Smooth muscle cell of the brain vasculature (primary cell): ENCODE measurements around the gene RLBP1.

Experiments used
- DNase-seq: peaks from one replicate; pipeline ENCODE4 v3.0.0-alpha.2; 2012; ENCODE audit warnings: low read depth, low spot score

The RLBP1 gene

DNA sequence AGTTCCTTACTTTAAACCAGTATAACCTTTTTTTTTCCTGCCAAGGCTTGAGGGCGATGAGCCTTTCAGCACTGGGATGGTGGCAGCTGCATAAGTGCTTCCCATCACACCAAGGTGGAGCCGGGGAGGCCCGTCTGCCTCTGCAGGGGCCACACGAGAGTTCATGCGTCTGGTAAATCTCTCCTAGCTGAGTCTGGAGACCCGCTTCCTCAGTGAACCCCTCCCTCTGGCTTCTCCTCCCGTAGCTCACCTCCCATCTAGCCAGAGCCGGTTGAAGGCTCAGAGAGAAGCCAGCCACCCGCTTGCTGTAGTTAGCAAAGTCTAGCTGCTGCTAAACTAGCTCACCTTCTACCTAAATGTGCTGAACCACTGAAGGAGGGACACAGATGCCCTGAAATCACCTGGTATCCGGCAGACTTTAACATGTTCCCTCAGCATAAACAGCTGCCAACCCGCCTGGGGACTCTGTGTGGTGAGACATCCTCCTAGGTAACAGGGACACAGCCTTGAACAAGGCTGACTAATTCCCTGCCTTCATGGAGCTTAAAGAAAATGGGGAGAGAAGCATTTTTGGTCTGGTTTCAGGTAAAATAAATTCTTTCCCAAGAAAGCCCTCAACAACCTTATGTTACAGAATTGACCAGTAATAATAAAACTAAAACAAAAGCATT, 42.9 kb downstream of the RLBP1 start:
- no peak for DNase-seq

GRCh38 chr15:89177633-89178306, 43.6 kb downstream of the RLBP1 start:
- DNase-seq = peak; percentile 72

GRCh38 chr15:89177116-89177515, 44.3 kb downstream of the RLBP1 start:
- no peak for DNase-seq

- no peak for DNase-seq
Observed at GRCh38 chr15:89175617-89176191, 45.7 kb downstream of the RLBP1 start.

- DNase-seq = no peak
Observed at GRCh38 chr15:89174476-89174875, 46.9 kb downstream of the RLBP1 start.

DNA sequence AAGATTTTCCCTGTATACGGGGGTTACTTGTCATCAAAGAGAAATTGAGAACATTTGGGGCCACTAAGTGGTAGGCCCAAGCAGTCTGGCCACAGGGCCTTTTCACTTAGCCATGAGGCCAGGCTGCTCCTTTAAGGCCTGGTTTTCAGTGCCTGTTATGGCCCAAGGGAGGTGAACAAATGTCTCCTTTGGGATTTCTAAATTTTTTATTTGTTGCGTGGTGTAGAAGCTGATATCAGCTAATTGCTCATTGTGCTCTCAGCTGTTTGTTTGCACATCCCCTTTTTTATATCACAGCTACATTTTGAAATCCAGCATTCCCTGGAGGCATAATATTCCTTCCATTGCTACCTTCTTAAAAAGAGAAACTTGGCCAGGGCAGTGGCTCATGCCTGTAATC, 48.5 kb downstream of the RLBP1 start:
- DNase-seq = no peak

DNA sequence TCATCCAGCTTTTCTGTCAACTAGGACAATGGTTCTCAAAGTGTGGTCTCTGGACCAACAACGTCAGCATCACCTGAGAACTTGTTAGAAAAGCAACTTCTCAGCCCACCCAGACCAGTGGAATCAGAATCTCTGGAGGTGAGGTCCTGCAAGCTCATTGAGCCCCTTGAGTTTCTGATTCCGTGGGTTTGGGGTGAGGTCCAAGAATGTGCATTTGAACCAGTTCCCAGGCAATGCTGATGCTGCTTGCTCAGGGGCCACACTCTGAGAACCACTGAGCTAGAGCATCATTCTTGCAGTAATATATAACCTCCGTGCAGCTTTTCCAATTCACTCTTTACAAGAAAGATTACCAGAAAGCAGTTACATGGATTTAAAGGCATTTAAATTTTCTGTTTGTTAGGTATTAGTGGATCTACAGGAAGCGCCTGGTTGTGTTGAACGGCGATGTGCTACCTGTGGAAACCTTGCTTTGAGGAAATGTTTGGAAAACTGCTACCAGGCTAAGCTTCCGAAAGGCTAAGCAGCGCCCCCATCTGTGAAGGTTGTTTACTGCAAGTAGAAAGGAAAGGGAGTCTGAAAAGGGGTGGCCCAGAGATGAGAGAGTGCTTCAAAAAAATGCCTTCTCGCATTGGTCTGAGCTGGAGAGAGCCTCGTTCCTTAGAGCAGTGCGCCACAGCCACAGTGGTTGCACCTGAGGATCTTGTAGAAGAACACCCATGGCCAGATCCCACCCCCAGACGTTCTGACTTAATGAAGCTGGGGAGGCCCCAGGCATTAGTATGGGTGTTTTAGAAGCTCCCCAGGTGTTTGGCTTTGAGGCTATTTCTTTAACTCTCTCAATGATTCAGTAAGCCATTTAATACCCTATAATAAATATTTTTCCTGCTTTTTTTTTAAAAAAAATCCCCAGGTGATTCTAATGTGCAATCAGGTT, 50.0 kb downstream of the RLBP1 start:
- DNase-seq = no peak

- DNase-seq = no peak
Observed at GRCh38 chr15:89170364-89170763, 51.0 kb downstream of the RLBP1 start.

- DNase-seq = no peak
Observed at GRCh38 chr15:89168316-89168833, 53.0 kb downstream of the RLBP1 start.

DNA sequence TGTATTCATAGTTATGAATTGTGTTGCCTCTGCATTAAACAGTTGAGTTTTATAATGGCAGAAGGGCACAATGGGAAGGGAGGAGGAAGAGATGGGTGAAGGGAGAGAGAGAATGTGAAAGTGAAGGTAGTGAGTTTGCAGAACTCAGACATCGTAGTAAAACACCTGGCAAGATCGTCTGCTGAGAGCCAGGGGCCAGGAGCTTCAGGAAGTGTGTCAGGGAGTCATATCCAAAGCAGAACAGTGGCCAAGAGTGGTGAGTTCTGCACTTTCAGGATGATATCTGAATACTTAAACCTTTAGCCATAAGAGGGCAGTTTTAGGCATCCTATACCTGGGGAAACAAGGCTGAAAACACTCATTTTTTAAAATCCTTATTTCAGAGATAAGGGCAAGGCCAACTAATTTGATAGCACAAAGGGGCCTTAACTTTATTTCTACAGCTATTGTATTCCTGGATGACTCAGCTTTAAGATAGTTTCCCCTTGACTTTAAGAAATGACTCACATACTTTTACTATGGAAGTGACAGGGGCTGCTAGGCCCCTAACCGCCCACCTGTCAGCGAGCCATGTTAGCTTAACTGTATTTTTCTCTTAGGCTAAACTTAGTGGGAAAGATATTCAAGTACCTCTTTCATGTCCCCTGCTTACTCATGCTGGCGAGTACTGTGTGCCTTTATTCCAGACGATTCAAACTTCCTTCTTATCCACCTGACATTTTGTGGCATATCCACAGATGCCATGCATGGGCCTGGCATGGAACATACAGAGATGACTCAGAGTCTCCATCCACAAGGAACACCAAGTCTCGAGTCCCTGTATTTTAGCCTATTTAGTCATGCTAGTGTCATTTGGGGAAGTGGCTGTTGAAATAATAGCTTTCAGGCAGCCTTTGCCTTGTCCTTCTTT, 53.9 kb downstream of the RLBP1 start:
- DNase-seq = no peak

GRCh38 chr15:89165677-89166076, 55.7 kb downstream of the RLBP1 start:
- DNase-seq = no peak

DNA sequence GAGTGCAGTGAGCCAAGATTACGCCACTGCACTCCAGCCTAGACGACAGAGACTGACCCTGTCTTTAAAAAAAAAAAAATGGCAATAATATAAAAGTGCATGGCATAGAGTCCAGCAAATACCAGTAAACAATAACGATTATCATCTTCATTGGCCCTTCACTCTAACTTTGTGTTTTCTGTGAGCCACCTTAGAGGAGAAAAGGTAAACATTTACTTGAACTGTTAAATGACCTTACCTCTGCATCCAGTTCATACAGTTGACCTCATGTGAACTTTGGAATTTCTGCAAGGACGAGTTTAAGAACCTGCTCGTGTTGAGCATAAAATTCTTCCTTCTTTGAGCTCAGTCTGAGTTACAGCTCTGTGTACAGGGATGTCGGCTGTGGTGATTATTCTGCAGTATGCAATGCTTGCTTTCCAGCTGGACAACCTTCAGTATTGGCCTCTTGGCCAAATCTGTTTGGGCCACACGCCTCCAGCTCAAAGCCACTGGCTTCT, 56.6 kb downstream of the RLBP1 start:
- DNase-seq = no peak

DNA sequence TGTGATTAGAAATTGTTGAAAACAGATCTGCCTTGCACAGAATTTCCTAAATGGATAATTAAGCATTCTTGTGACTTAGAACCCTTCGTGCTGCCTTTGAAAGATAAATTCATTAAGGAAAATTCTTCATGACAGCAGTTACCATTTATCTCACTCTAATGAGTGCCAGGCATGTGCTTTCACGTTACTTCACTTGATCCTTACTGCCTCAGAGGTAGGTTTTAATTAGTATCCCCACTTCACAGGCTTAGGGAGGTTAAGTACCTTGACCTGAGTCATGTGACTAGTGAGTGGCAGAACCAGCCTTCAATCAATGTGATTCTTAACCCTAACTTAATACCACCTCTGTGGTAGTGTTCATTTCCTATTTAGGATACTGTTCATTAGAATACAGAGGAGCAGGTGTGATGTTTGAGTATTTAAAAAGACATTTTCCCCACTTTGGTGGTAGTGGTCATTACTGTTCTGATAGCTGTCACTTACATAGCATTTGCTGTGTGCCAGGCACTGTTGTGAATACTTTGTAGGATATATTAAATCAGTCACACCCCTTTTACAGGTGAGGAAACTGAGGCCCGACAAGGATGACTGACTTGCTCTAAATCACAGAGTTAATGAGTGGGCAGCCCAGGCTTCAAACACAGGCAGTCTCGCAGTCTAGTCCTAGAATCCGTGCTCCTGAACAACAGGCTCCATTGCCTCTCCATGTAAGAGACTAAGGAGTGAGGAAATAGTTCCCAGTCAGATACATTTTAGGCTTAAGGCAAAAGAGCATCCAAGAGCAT, 57.9 kb downstream of the RLBP1 start:
- DNase-seq = no peak

DNA sequence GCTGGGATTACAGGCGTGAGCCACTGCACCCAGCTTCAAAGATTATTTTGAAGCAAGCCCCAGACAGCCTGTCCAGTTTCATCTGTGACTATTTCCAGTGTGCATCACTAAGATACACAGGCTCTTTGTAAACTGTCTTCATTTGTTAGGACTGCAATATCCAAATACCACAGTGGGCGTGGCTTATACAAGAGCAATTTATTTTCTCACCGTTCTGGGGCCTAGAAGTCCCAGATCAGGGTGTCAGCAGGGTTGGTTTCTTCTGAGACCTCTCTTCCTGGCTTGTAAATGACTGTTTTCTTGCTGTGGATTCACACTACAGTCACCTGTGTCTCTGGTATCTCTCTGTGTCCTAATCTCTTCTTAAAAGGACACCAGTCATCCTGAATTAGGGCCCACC, 59.7 kb downstream of the RLBP1 start:
- no peak for DNase-seq
